Hepatocyte (in vitro differentiated cells): ENCODE data around the gene SLC2A13. TPM values are rescaled to one million over a fixed set of nuclear protein-coding genes. Genes with fewer than 3 reads are reported as not detected.

Experiments
- DNase-seq: peaks from one replicate; pipeline ENCODE4 v3.0.0-alpha.2; 2016; ENCODE audit warnings: low spot score
- H2AFZ ChIP-seq: fragments of 200-600 bp; sonication (generic); 2 replicates; pipeline ENCODE4 v1.6.0; 2016; ENCODE audit warnings: antibody characterized with exemption, mild to moderate bottlenecking
- H3K27ac ChIP-seq: fragments of 200-600 bp; sonication (generic); 2 replicates; pipeline ENCODE4 v1.5.1; 2016; ENCODE audit warnings: mild to moderate bottlenecking
- H3K27me3 ChIP-seq: fragments of 200-600 bp; sonication (generic); 2 replicates; pipeline ENCODE4 v1.6.1; 2016
- H3K36me3 ChIP-seq: fragments of 200-600 bp; sonication (generic); replicated peaks from 2 replicates; pipeline ENCODE4 v1.5.1; 2016; ENCODE audit warnings: low read depth; ENCODE audit not compliant: insufficient read depth
- H3K4me1 ChIP-seq: fragments of 200-600 bp; sonication (generic); 2 replicates; pipeline ENCODE4 v1.5.1; 2016; ENCODE audit warnings: mild to moderate bottlenecking, moderate library complexity; ENCODE audit not compliant: insufficient read depth
- H3K4me2 ChIP-seq: fragments of 200-600 bp; sonication (generic); 2 replicates; pipeline ENCODE4 v1.6.0; 2016
- H3K4me3 ChIP-seq: fragments of 200-600 bp; sonication (generic); 2 replicates; pipeline ENCODE4 v1.5.1; 2016; ENCODE audit warnings: mild to moderate bottlenecking
- H3K79me2 ChIP-seq: fragments of 200-600 bp; sonication (generic); 2 replicates; pipeline ENCODE4 v1.6.0; 2017; ENCODE audit warnings: mild to moderate bottlenecking
- H3K9me2 ChIP-seq: fragments of 200-600 bp; sonication (generic); replicated peaks from 2 replicates; pipeline ENCODE4 v1.6.0; 2017; ENCODE audit warnings: mild to moderate bottlenecking; ENCODE audit not compliant: insufficient read depth
- H3K9me3 ChIP-seq: fragments of 200-600 bp; sonication (generic); 2 replicates; pipeline ENCODE4 v1.5.1; 2016; ENCODE audit warnings: low read depth, mild to moderate bottlenecking
- H4K20me1 ChIP-seq: fragments of 200-600 bp; sonication (generic); 2 replicates; pipeline ENCODE4 v1.6.0; 2016; ENCODE audit warnings: mild to moderate bottlenecking; ENCODE audit not compliant: insufficient read depth, poor library complexity, severe bottlenecking
- EZH2 ChIP-seq: fragments of 200-600 bp; sonication (generic); IDR thresholded peaks from 2 replicates; pipeline ENCODE4 v1.6.1; 2016; ENCODE audit warnings: antibody characterized with exemption, mild to moderate bottlenecking, borderline replicate concordance
- EZH2phosphoT487 ChIP-seq: fragments of 200-600 bp; sonication (generic); IDR thresholded peaks from one replicate; pipeline ENCODE4 v1.6.1; 2018; ENCODE audit warnings: antibody characterized with exemption, mild to moderate bottlenecking, low read depth, moderate library complexity; ENCODE audit not compliant: unreplicated experiment, severe bottlenecking
- WGBS: methylation state at CpG from one replicate; pipeline ENCODE4 v1.1.6; 2016; ENCODE audit warnings: low lambda C conversion rate; ENCODE audit errors: missing lambda C conversion rate; 5-methylcytosine and 5-hydroxymethylcytosine counted together
- polyA plus RNA-seq: library from polyadenylated mRNA; unstranded; fragments of >200 nt; fragmentation: Nextera tagmentation; extraction: Ambion mirVana; gene quantifications from 2 replicates; pipeline ENCODE4 v1.2.1, GENCODE V29; 2016
- small RNA-seq: library from RNA; depleted of rRNA; stranded (forward); fragments of <200 nt; gene quantifications from one replicate; pipeline ENCODE3, GENCODE V24; 2014
- total RNA-seq: library from RNA; depleted of rRNA; stranded (reverse); fragments of >200 nt; gene quantifications from 2 replicates; pipeline ENCODE4 v1.2.3, GENCODE V29; 2014
- TF ChIP-seq, protein P1 (sequence below): fragments of 200-600 bp; sonication (generic); IDR thresholded peaks from 2 replicates; pipeline ENCODE4 v1.5.1; 2016; ENCODE audit warnings: antibody characterized with exemption, mild to moderate bottlenecking; ENCODE audit not compliant: poor library complexity

SLC2A13 gene
- total and polyA plus RNA-seq, 2 experiments from 2014 or later = 12.1 to 21.1 TPM

DNA sequence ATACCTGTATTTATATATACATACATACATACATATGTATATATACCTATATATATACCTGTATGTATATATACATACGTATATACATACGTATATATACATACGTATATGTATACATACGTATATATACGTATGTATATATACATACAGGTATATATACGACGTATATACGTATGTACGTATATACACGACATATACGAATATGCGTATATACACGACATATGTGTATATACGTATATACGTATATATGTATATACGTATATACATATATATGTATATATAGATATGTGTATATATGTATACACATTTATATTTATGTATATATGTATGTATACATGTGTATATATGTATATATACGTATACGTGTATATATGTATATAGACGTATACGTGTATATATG, 393.5 kb downstream of the SLC2A13 start:
- Histone ChIP-seq H3K27ac (no peak overlapping the region), H3K9me2 (no peaks in the 10 kb centered on the region), H3K27me3 (no peaks in the 10 kb centered on the region), H3K79me2 (no peaks in the 10 kb centered on the region), H3K36me3 (no peaks in the 10 kb centered on the region), H3K9me3 (no peaks in the 10 kb centered on the region), H4K20me1 (no peaks in the 10 kb centered on the region), H3K4me2 (no peak overlapping the region), H2AFZ (no peak overlapping the region), H3K4me3 (no peak overlapping the region), H3K4me1 (no peaks in the 10 kb centered on the region)
- DNase-seq = no peak
- TF ChIP-seq EZH2phosphoT487 (no peak), EZH2 (no peak)
- TF ChIP-seq, protein P1, sequence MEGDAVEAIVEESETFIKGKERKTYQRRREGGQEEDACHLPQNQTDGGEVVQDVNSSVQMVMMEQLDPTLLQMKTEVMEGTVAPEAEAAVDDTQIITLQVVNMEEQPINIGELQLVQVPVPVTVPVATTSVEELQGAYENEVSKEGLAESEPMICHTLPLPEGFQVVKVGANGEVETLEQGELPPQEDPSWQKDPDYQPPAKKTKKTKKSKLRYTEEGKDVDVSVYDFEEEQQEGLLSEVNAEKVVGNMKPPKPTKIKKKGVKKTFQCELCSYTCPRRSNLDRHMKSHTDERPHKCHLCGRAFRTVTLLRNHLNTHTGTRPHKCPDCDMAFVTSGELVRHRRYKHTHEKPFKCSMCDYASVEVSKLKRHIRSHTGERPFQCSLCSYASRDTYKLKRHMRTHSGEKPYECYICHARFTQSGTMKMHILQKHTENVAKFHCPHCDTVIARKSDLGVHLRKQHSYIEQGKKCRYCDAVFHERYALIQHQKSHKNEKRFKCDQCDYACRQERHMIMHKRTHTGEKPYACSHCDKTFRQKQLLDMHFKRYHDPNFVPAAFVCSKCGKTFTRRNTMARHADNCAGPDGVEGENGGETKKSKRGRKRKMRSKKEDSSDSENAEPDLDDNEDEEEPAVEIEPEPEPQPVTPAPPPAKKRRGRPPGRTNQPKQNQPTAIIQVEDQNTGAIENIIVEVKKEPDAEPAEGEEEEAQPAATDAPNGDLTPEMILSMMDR = no peak
- WGBS = 91% methylated on average over 10 of the region's 20 CpGs

Small RNAs within 50 kb of the gene (small RNA-seq; reads per million reads assigned to genes)
- not detected for gene RF00414

Other genes with a start within 250 kb of the SLC2A13 start
- 2.4 and 4.9 TPM in 2 replicates for gene LRRK2, start 118.9 kb upstream of the SLC2A13 start, total RNA-seq
- 0.13 and 0.76 TPM in 2 replicates for gene LRRK2, start 118.9 kb upstream of the SLC2A13 start, polyA plus RNA-seq